Mesenchymal stem cell (in vitro differentiated cells and primary cell): Measurements from ENCODE around the gene UGT1A6.

Experiments used
- DNase-seq: peaks from one replicate; pipeline ENCODE4 v3.0.0-alpha.2; 2013
- H2AFZ ChIP-seq: one replicate; pipeline ENCODE4 v1.6.1; 2013; ENCODE audit warnings: low read depth, mild to moderate bottlenecking, control low read depth, inconsistent platforms, low read length, moderate library complexity
- H2AK5ac ChIP-seq: 2 replicates; pipeline ENCODE4 v1.6.1; 2013; ENCODE audit warnings: low read length, moderate library complexity, mild to moderate bottlenecking, inconsistent platforms; ENCODE audit not compliant: severe bottlenecking
- H2BK120ac ChIP-seq: one replicate; pipeline ENCODE4 v1.6.1; 2013; ENCODE audit warnings: low read depth, mild to moderate bottlenecking, inconsistent platforms, low read length, moderate library complexity
- H2BK12ac ChIP-seq, 2 experiments: one replicate each; pipeline ENCODE4 v1.6.1; 2013; ENCODE audit warnings: inconsistent platforms in 2 of 2, low read length in 2 of 2, mild to moderate bottlenecking in 2 of 2, moderate library complexity in 2 of 2, control low read depth in 1 of 2
- H2BK15ac ChIP-seq: one replicate; pipeline ENCODE4 v1.6.1; 2013; ENCODE audit warnings: mild to moderate bottlenecking, low read depth, inconsistent platforms; ENCODE audit not compliant: poor library complexity, severe bottlenecking
- H2BK5ac ChIP-seq: 2 replicates; pipeline ENCODE4 v1.6.1; 2013; ENCODE audit warnings: low read depth, mild to moderate bottlenecking, low read length, control low read depth, inconsistent platforms; ENCODE audit not compliant: poor library complexity, severe bottlenecking
- H3K14ac ChIP-seq, 2 experiments: one replicate each; pipeline ENCODE4 v1.6.1; 2013; ENCODE audit warnings: inconsistent platforms in 2 of 2, low read length in 2 of 2, control low read depth in 1 of 2, mild to moderate bottlenecking in 1 of 2, moderate library complexity in 1 of 2
- H3K18ac ChIP-seq, 2 experiments: one replicate each; pipeline ENCODE4 v1.6.1; 2013; ENCODE audit warnings: inconsistent platforms in 2 of 2, low read length in 2 of 2, control low read depth in 1 of 2, low read depth in 1 of 2, mild to moderate bottlenecking in 1 of 2
- H3K23ac ChIP-seq, 2 experiments: one replicate each; pipeline ENCODE4 v1.6.1; 2013; ENCODE audit warnings: inconsistent platforms in 2 of 2, low read length in 2 of 2, mild to moderate bottlenecking in 2 of 2, moderate library complexity in 2 of 2, control low read depth in 1 of 2
- H3K27ac ChIP-seq: 2 replicates; pipeline ENCODE4 v1.5.1; 2013; ENCODE audit warnings: mild to moderate bottlenecking, moderate library complexity, low read length, control low read depth, inconsistent platforms; ENCODE audit not compliant: poor library complexity, severe bottlenecking
- H3K27me3 ChIP-seq, 2 experiments: 2 replicates each; pipeline versions ENCODE4 v1.6.1 to v1.7.0; 2013; ENCODE audit warnings: low read length in 2 of 2, mild to moderate bottlenecking in 2 of 2, moderate library complexity in 2 of 2, control low read depth in 1 of 2, inconsistent platforms in 1 of 2; ENCODE audit not compliant: control insufficient read depth in 1 of 2, insufficient read depth in 1 of 2
- H3K36me3 ChIP-seq, 2 experiments: 2 replicates each; pipeline versions ENCODE4 v1.6.1 to v1.7.0; 2013; ENCODE audit warnings: low read length in 2 of 2, control low read depth in 1 of 2, inconsistent platforms in 1 of 2, low read depth in 1 of 2, mild to moderate bottlenecking in 1 of 2; ENCODE audit not compliant: insufficient read depth in 2 of 2, control insufficient read depth in 1 of 2
- H3K4ac ChIP-seq, 2 experiments: one replicate each; pipeline ENCODE4 v1.6.1; 2013; ENCODE audit warnings: inconsistent platforms in 2 of 2, low read length in 2 of 2, mild to moderate bottlenecking in 2 of 2, moderate library complexity in 2 of 2, control low read depth in 1 of 2, low read depth in 1 of 2
- H3K4me1 ChIP-seq: 2 replicates; pipeline ENCODE4 v1.6.1; 2013; ENCODE audit warnings: low read depth, low read length, control low read depth; ENCODE audit not compliant: control insufficient read depth, insufficient read depth
- H3K4me2 ChIP-seq: 2 replicates; pipeline ENCODE4 v1.6.1; 2013; ENCODE audit warnings: low read length, mild to moderate bottlenecking, inconsistent platforms; ENCODE audit not compliant: poor library complexity, severe bottlenecking
- H3K4me3 ChIP-seq, 2 experiments: 2 replicates each; pipeline versions ENCODE4 v1.5.1 to v1.7.0; 2013; ENCODE audit warnings: low read length in 2 of 2, mild to moderate bottlenecking in 2 of 2, control low read depth in 1 of 2, low read depth in 1 of 2; ENCODE audit not compliant: insufficient read depth in 1 of 2
- H3K79me1 ChIP-seq: replicated peaks from 2 replicates; pipeline ENCODE4 v1.6.1; 2013; ENCODE audit warnings: mild to moderate bottlenecking, control low read depth, low read length, inconsistent platforms; ENCODE audit not compliant: poor library complexity, severe bottlenecking
- H3K9ac ChIP-seq: 2 replicates; pipeline ENCODE4 v1.7.0; 2013; ENCODE audit warnings: mild to moderate bottlenecking, low read length, moderate library complexity
- H3K9me3 ChIP-seq: 2 replicates; pipeline ENCODE4 v1.7.0; 2013; ENCODE audit warnings: mild to moderate bottlenecking, low read length; ENCODE audit not compliant: control insufficient read depth
- H4K8ac ChIP-seq: one replicate; pipeline ENCODE4 v1.6.1; 2013; ENCODE audit warnings: inconsistent platforms, mild to moderate bottlenecking, low read length, moderate library complexity
- H4K91ac ChIP-seq: one replicate; pipeline ENCODE4 v1.6.1; 2013; ENCODE audit warnings: mild to moderate bottlenecking, low read length, inconsistent platforms
- WGBS: methylation state at CpG from one replicate; pipeline ENCODE4 v1.1.7; 2013; ENCODE audit warnings: mixed read lengths; 5-methylcytosine and 5-hydroxymethylcytosine counted together

Gene UGT1A6

DNA sequence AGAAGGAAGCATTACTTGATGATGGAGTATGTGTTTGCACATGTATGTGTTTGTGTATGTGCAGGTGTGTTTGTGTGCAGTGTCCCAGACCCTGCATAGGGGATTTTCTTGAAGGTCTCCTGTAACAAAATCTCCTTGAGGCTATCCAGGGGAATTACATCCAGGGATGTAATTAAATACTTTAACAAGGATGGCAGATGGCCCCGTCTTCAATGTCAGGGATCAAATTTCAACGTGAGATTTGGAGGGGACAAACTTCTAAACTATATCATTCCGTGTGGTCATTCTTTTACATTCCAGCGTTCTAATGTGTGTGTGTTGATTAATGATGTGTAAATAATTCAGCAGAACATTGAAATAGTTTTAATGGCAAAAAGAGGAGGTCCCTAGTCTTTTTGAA is 17.7 kb upstream of the UGT1A6 start:
- Histone ChIP-seq H3K14ac (no peak overlapping the region), H3K9ac (no peak overlapping the region), H2BK12ac (no peak overlapping the region), H2BK15ac (no peak overlapping the region), H2AFZ (no peak overlapping the region), H2AK5ac (no peak overlapping the region), H3K4ac (no peak overlapping the region), H3K18ac (no peak overlapping the region), H2BK120ac (no peak overlapping the region), H3K36me3 (no peaks in the 10 kb centered on the region), H3K23ac (no peak overlapping the region), H3K27me3 (peaks cover 0 to 3% of the 10 kb centered on the region in 2 experiments), H3K9me3 (no peaks in the 10 kb centered on the region), H4K91ac (no peak overlapping the region), H3K4me1 (no peaks in the 10 kb centered on the region), H3K27ac (no peak overlapping the region), H3K4me2 (no peak overlapping the region), H3K79me1 (no peaks in the 10 kb centered on the region), H4K8ac (no peak overlapping the region), H3K4me3 (no peak overlapping the region), H2BK5ac (no peak overlapping the region)
- DNase-seq = no peak
- WGBS = 72% methylated on average over 4 of the region's 4 CpGs

- Histone ChIP-seq H3K4me2 (no peak overlapping the region), H2BK15ac (no peak overlapping the region), H3K27ac (no peak overlapping the region), H3K23ac (no peak overlapping the region), H3K4ac (no peak overlapping the region), H2AFZ (no peak overlapping the region), H3K9ac (no peak overlapping the region), H3K36me3 (no peaks in the 10 kb centered on the region), H4K8ac (no peak overlapping the region), H3K18ac (no peak overlapping the region), H2BK5ac (no peak overlapping the region), H3K4me1 (no peaks in the 10 kb centered on the region), H2BK12ac (no peak overlapping the region), H3K14ac (no peak overlapping the region), H2AK5ac (no peak overlapping the region), H3K79me1 (no peaks in the 10 kb centered on the region), H3K4me3 (no peak overlapping the region), H2BK120ac (no peak overlapping the region), H3K27me3 (peaks cover 0 to 3% of the 10 kb centered on the region in 2 experiments), H3K9me3 (no peaks in the 10 kb centered on the region), H4K91ac (no peak overlapping the region)
- WGBS = 69% methylated on average over 2 of the region's 2 CpGs
- DNase-seq = no peak
Measured at GRCh38 chr2:233676046-233676445, 16.6 kb upstream of the UGT1A6 start.

GRCh38 chr2:233679196-233679595 is 13.5 kb upstream of the UGT1A6 start:
- no peak overlapping the region for H2BK120ac ChIP-seq
- H2BK12ac ChIP-seq = no peak overlapping the region
- H3K27me3 ChIP-seq = peaks cover 0 to 3% of the 10 kb centered on the region in 2 experiments
- no peak overlapping the region for H3K4me2 ChIP-seq
- 76% methylated on average over 4 of the region's 4 CpGs for WGBS
- H3K4ac ChIP-seq = no peak overlapping the region
- DNase-seq = no peak
- H2AK5ac ChIP-seq = no peak overlapping the region
- no peak overlapping the region for H4K8ac ChIP-seq
- no peak overlapping the region for H4K91ac ChIP-seq
- no peak overlapping the region for H2BK15ac ChIP-seq
- H3K4me3 ChIP-seq = no peak overlapping the region
- no peaks in the 10 kb centered on the region for H3K9me3 ChIP-seq
- H3K14ac ChIP-seq = no peak overlapping the region
- H2AFZ ChIP-seq = no peak overlapping the region
- no peak overlapping the region for H3K23ac ChIP-seq
- no peak overlapping the region for H3K18ac ChIP-seq
- no peaks in the 10 kb centered on the region for H3K36me3 ChIP-seq
- H3K27ac ChIP-seq = no peak overlapping the region
- H3K4me1 ChIP-seq = no peaks in the 10 kb centered on the region
- H3K79me1 ChIP-seq = no peaks in the 10 kb centered on the region
- no peak overlapping the region for H3K9ac ChIP-seq
- H2BK5ac ChIP-seq = no peak overlapping the region

DNA sequence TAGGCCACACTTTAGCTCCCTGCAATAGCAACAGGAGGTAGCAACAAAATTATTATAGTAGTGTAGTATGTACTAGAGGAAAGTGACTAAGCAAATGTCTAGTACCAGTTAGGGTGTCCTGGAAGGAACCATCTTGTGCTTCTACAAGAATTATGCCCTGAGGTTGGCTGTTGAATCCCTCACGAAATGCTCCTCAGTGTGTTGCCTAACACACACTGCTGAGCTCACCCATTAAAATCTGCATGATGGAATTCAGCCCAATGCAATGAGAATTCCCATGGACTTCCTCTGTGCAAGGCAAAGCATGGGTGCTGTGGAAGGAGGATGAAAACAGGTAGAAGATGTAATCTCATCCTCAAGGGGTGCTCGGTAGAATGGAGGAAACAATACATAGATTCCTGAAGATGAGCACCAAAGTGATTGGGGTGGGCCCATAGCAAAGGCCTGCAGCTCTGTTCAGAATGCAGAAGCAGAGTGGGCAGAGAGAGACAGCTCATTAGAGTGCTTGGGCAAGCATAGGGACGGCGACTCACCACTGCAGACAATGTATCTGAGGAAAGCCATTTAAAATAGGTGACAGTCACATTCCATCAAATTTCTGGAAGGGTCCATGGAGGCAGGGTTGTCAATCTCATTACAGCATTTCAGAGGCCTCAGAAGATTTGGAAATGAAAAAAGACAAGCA is 12.2 kb upstream of the UGT1A6 start:
- no peaks in the 10 kb centered on the region for H3K79me1 ChIP-seq
- no peak overlapping the region for H3K14ac ChIP-seq
- H2BK12ac ChIP-seq = no peak overlapping the region
- H2AK5ac ChIP-seq = no peak overlapping the region
- no peak overlapping the region for H3K4me3 ChIP-seq
- H3K18ac ChIP-seq = no peak overlapping the region
- no peaks in the 10 kb centered on the region for H3K9me3 ChIP-seq
- H3K4ac ChIP-seq = no peak overlapping the region
- no peak overlapping the region for H2BK5ac ChIP-seq
- no peaks in the 10 kb centered on the region for H3K36me3 ChIP-seq
- H3K4me2 ChIP-seq = no peak overlapping the region
- no peak overlapping the region for H3K23ac ChIP-seq
- no peak overlapping the region for H2BK15ac ChIP-seq
- no peak overlapping the region for H2AFZ ChIP-seq
- H2BK120ac ChIP-seq = no peak overlapping the region
- no peak overlapping the region for H4K91ac ChIP-seq
- no peak overlapping the region for H4K8ac ChIP-seq
- no peak overlapping the region for H3K27ac ChIP-seq
- H3K27me3 ChIP-seq = peaks cover 0 to 3% of the 10 kb centered on the region in 2 experiments
- no peak overlapping the region for H3K9ac ChIP-seq
- no peaks in the 10 kb centered on the region for H3K4me1 ChIP-seq
- DNase-seq = no peak
- 82% methylated on average over 4 of the region's 4 CpGs for WGBS
